GM12891 (cell line): Measurements from ENCODE around the gene HERC2.
"Not testable (repeated sequence)": the region's sequence is repeated elsewhere in the genome, so short reads cannot be mapped to it uniquely, and the experiment has no call there.

ENCODE experiments used
- DNase-seq: peaks from one replicate; pipeline ENCODE4 v3.0.0; 2011; ENCODE audit warnings: low spot score; ENCODE audit not compliant: insufficient read length
- FAIRE-seq: peaks from 2 replicates; lab custom pipeline; 2011; peaks lifted over from hg19 to GRCh38; lab: Jason Lieb, UNC
- PAX5 ChIP-seq: IDR thresholded peaks from 2 replicates; pipeline ENCODE4 v1.6.1; 2011; ENCODE audit warnings: low read length, moderate library complexity, mild to moderate bottlenecking; ENCODE audit not compliant: insufficient read depth, severe bottlenecking
- POLR2A ChIP-seq: IDR thresholded peaks from 2 replicates; pipeline ENCODE4 v1.6.1; 2011; ENCODE audit warnings: low read depth, low read length, control low read depth
- POLR2AphosphoS5 ChIP-seq: IDR thresholded peaks from 2 replicates; pipeline ENCODE4 v1.6.1; 2011; ENCODE audit warnings: low read depth, low read length, control low read depth
- POU2F2 ChIP-seq: IDR thresholded peaks from 2 replicates; pipeline ENCODE4 v1.6.1; 2011; ENCODE audit warnings: low read depth, mild to moderate bottlenecking, control low read depth, low read length, moderate library complexity
- SPI1 ChIP-seq: IDR thresholded peaks from 2 replicates; pipeline ENCODE4 v1.6.1; 2011; ENCODE audit warnings: low read depth, low read length, control low read depth
- TAF1 ChIP-seq: IDR thresholded peaks from 2 replicates; pipeline ENCODE4 v1.6.1; 2011; ENCODE audit warnings: low read depth, low read length, control low read depth

Gene HERC2

GRCh38 chr15:28289694-28290463 lies 32.1 kb downstream of the HERC2 start:
- TF ChIP-seq POLR2AphosphoS5: no peak
- TF ChIP-seq POLR2A: no peak
- TF ChIP-seq PAX5: no peak
- TF ChIP-seq TAF1: no peak
- TF ChIP-seq SPI1: no peak
- no peak for TF ChIP-seq POU2F2
- no peak for FAIRE-seq
- no peak for DNase-seq

- TF ChIP-seq SPI1: peak; percentile 59
- not testable (repeated sequence) for DNase-seq, FAIRE-seq
These were observed 32.9 kb downstream of the HERC2 start for GRCh38 chr15:28288830-28289693.

GRCh38 chr15:28286659-28287058 lies 35.3 kb downstream of the HERC2 start:
- not testable (repeated sequence) for DNase-seq, FAIRE-seq

GRCh38 chr15:28286031-28286430 lies 35.9 kb downstream of the HERC2 start:
- FAIRE-seq (no peak), DNase-seq (no peak)
- TF ChIP-seq PAX5 (no peak), POU2F2 (no peak), POLR2AphosphoS5 (no peak), POLR2A (no peak), SPI1 (no peak), TAF1 (no peak)

- TF ChIP-seq POLR2A (no peak), PAX5 (no peak), POLR2AphosphoS5 (no peak), SPI1 (no peak), TAF1 (no peak), POU2F2 (no peak)
- FAIRE-seq (no peak), DNase-seq (no peak)
These were observed 40.1 kb downstream of the HERC2 start for GRCh38 chr15:28281876-28282275.

GRCh38 chr15:28274635-28275034 lies 47.3 kb downstream of the HERC2 start:
- TF ChIP-seq POLR2A (no peak), PAX5 (no peak), POU2F2 (no peak), POLR2AphosphoS5 (no peak), SPI1 (no peak), TAF1 (no peak)
- DNase-seq (no peak), FAIRE-seq (no peak)

GRCh38 chr15:28273873-28274610 lies 47.9 kb downstream of the HERC2 start:
- DNase-seq (no peak), FAIRE-seq (no peak)
- TF ChIP-seq TAF1 (no peak), PAX5 (no peak), SPI1 (no peak), POLR2AphosphoS5 (no peak), POLR2A (no peak), POU2F2 (no peak)

- DNase-seq (no peak), FAIRE-seq (no peak)
- TF ChIP-seq SPI1: no peak
- TF ChIP-seq POLR2A: no peak
- no peak for TF ChIP-seq PAX5
- TF ChIP-seq POU2F2: no peak
- TF ChIP-seq POLR2AphosphoS5: no peak
- TF ChIP-seq TAF1: no peak
These were observed 48.5 kb downstream of the HERC2 start for GRCh38 chr15:28273468-28273867.

- TF ChIP-seq PAX5 (no peak), SPI1 (peak; percentile 53)
- FAIRE-seq: no peak
- no peak for DNase-seq
These were observed 49.4 kb downstream of the HERC2 start for GRCh38 chr15:28272587-28272986.
